Activated CD4-positive, alpha-beta T cell treated with anti-CD3 and anti-CD28 coated beads for 24 hours (primary cell): ENCODE measurements around the gene DAAM2.

Source experiments
- DNase-seq, 2 donors: peaks; one replicate each; pipeline ENCODE4 v3.0.0-alpha.2; 2020; ENCODE audit warnings: low read depth in 2 of 2

The DAAM2 gene

GRCh38 chr6:39909701-39910100, 117.5 kb downstream of the DAAM2 start:
- DNase-seq: no peak

- no peak for DNase-seq
Measured at GRCh38 chr6:39910164-39910563, 118.0 kb downstream of the DAAM2 start.

- no peak for DNase-seq
Measured at GRCh38 chr6:39910744-39911143, 118.6 kb downstream of the DAAM2 start.

- DNase-seq: no peak
Measured at GRCh38 chr6:39911513-39912125, 119.4 kb downstream of the DAAM2 start.

- no peak for DNase-seq
Measured at GRCh38 chr6:39912446-39912845, 120.3 kb downstream of the DAAM2 start.

GRCh38 chr6:39913391-39913916, 121.3 kb downstream of the DAAM2 start:
- DNase-seq: no peak

GRCh38 chr6:39914239-39914638, 122.1 kb downstream of the DAAM2 start:
- no peak for DNase-seq

- no peak for DNase-seq
Measured at GRCh38 chr6:39915866-39916265, 123.7 kb downstream of the DAAM2 start.

- no peak for DNase-seq
Measured at GRCh38 chr6:39917329-39917728, 125.2 kb downstream of the DAAM2 start.

GRCh38 chr6:39917981-39918380, 125.8 kb downstream of the DAAM2 start:
- no peak for DNase-seq

- no peak for DNase-seq
Measured at GRCh38 chr6:39918831-39919230, 126.7 kb downstream of the DAAM2 start.

- no peak for DNase-seq
Measured at GRCh38 chr6:39920157-39920556, 128.0 kb downstream of the DAAM2 start.

GRCh38 chr6:39922821-39923220, 130.6 kb downstream of the DAAM2 start:
- DNase-seq: no peak

GRCh38 chr6:39923394-39923793, 131.2 kb downstream of the DAAM2 start:
- DNase-seq: no peak

GRCh38 chr6:39923861-39924260, 131.7 kb downstream of the DAAM2 start:
- DNase-seq: no peak

GRCh38 chr6:39924283-39924682, 132.1 kb downstream of the DAAM2 start:
- DNase-seq: no peak

GRCh38 chr6:39925191-39925930, 133.2 kb downstream of the DAAM2 start:
- DNase-seq: no peak

GRCh38 chr6:39925931-39926290, 133.7 kb downstream of the DAAM2 start:
- DNase-seq: no peak

GRCh38 chr6:39926668-39927067, 134.5 kb downstream of the DAAM2 start:
- no peak for DNase-seq

GRCh38 chr6:39927159-39927558, 135.0 kb downstream of the DAAM2 start:
- no peak for DNase-seq

- DNase-seq: no peak
Measured at GRCh38 chr6:39929039-39929732, 137.0 kb downstream of the DAAM2 start.

GRCh38 chr6:39929733-39930461, 137.7 kb downstream of the DAAM2 start:
- no peak for DNase-seq
